RWPE2 (cell line): ENCODE results near the gene NELFB.

Experiments
- ATAC-seq: fragments of 200-7000 bp; cut with Tn5 transposase; 3 replicates; pipeline ENCODE4 v1.9.1; 2021; ENCODE audit warnings: low read depth
- DNase-seq: peaks from one replicate; pipeline ENCODE4 v3.0.0-alpha.2; 2020; ENCODE audit warnings: low spot score
- H3K27ac ChIP-seq: fragments of 450-650 bp; 2 replicates; pipeline ENCODE4 v1.5.1; 2017; ENCODE audit warnings: mild to moderate bottlenecking; ENCODE audit not compliant: poor library complexity, severe bottlenecking
- H3K27me3 ChIP-seq: fragments of 250-450 bp; sonication (Bioruptor Pico); 2 replicates; pipeline ENCODE4 v1.5.1; 2021; ENCODE audit warnings: mild to moderate bottlenecking, moderate library complexity; ENCODE audit not compliant: insufficient read depth, poor library complexity, severe bottlenecking
- H3K36me3 ChIP-seq: fragments of 250-450 bp; sonication (Bioruptor Pico); 2 replicates; pipeline ENCODE4 v1.5.1; 2020; ENCODE audit warnings: low read depth, mild to moderate bottlenecking, moderate library complexity
- H3K4me1 ChIP-seq: fragments of 250-450 bp; sonication (Bioruptor Pico); 2 replicates; pipeline ENCODE4 v1.5.1; 2021; ENCODE audit warnings: mild to moderate bottlenecking, moderate library complexity; ENCODE audit not compliant: insufficient read depth, poor library complexity, severe bottlenecking
- H3K4me3 ChIP-seq: fragments of 250-450 bp; sonication (Bioruptor Pico); 2 replicates; pipeline ENCODE4 v1.5.1; 2021; ENCODE audit warnings: mild to moderate bottlenecking, moderate library complexity; ENCODE audit not compliant: severe bottlenecking
- H3K9me3 ChIP-seq: fragments of 250-450 bp; sonication (Bioruptor Pico); 2 replicates; pipeline ENCODE4 v1.5.1; 2021; ENCODE audit warnings: mild to moderate bottlenecking, moderate library complexity; ENCODE audit not compliant: severe bottlenecking
- TF ChIP-seq, protein P1 (sequence below): fragments of 450-650 bp; IDR thresholded peaks from one replicate; pipeline ENCODE4 v1.5.1; 2017; ENCODE audit warnings: mild to moderate bottlenecking, moderate library complexity; ENCODE audit not compliant: poor library complexity, severe bottlenecking

Gene NELFB

GRCh38 chr9:137319739-137320551, 64.8 kb downstream of the NELFB start:
- Histone ChIP-seq H3K4me1 (no peaks in the 10 kb centered on the region), H3K9me3 (no peaks in the 10 kb centered on the region), H3K27ac (no peak overlapping the region), H3K27me3 (peaks cover 4% of the 10 kb centered on the region), H3K36me3 (no peaks in the 10 kb centered on the region), H3K4me3 (no peak overlapping the region)
- peak; percentile 3; the same call in 1 of the 3 replicates for ATAC-seq
- TF ChIP-seq, protein P1, sequence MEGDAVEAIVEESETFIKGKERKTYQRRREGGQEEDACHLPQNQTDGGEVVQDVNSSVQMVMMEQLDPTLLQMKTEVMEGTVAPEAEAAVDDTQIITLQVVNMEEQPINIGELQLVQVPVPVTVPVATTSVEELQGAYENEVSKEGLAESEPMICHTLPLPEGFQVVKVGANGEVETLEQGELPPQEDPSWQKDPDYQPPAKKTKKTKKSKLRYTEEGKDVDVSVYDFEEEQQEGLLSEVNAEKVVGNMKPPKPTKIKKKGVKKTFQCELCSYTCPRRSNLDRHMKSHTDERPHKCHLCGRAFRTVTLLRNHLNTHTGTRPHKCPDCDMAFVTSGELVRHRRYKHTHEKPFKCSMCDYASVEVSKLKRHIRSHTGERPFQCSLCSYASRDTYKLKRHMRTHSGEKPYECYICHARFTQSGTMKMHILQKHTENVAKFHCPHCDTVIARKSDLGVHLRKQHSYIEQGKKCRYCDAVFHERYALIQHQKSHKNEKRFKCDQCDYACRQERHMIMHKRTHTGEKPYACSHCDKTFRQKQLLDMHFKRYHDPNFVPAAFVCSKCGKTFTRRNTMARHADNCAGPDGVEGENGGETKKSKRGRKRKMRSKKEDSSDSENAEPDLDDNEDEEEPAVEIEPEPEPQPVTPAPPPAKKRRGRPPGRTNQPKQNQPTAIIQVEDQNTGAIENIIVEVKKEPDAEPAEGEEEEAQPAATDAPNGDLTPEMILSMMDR = no peak
- DNase-seq = no peak

DNA sequence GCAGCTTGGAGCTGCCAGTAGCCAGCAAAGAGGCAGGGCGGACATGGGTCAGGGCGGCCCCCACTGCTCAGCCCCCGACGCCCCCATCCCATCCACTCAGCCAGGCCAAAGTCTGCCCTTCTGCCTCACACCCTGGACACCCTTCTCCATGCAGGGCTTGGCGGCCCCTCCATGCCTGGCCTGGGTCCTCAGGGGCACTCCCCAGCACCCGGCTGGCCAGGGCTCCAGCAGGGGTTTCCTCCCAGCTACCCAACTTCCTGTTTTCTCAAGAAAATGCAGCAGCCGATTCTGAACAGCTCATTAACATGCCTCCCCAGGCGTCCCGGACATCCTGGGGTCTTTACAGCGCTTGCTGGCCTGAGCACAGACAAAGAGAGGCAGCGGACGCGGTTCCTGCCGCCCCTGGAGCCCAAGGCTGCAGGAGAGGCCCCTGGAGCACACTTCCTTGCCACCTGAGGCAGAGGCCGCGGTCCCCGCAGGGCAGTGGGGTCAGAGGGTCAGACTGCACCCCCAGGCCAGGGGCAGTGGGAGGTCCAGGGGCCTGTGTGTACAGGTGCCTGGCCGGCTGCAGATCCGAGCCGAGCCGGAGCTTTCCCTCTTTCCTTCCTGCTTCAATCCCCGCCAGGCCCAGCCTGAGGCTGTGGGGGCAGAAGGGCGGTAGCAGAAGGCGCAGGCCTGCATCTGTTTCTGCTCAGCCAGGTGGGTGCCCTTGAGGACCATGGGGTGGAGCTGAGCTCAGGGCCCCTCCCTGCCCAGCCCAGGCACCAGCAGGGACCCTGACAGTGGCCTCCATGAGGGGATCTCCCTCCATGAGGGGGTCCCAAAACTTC, 65.6 kb downstream of the NELFB start:
- no peak overlapping the region for H3K4me3 ChIP-seq
- H3K4me1 ChIP-seq = no peaks in the 10 kb centered on the region
- ATAC-seq (no peak), DNase-seq (no peak)
- TF ChIP-seq, protein P1 = no peak
- H3K27ac ChIP-seq = no peak overlapping the region
- H3K27me3 ChIP-seq = peaks cover 4% of the 10 kb centered on the region
- H3K36me3 ChIP-seq = no peaks in the 10 kb centered on the region
- H3K9me3 ChIP-seq = no peaks in the 10 kb centered on the region

- Histone ChIP-seq H3K9me3 (no peaks in the 10 kb centered on the region), H3K4me1 (no peaks in the 10 kb centered on the region), H3K27ac (no peak overlapping the region), H3K27me3 (no peaks in the 10 kb centered on the region), H3K36me3 (no peaks in the 10 kb centered on the region), H3K4me3 (no peak overlapping the region)
- no peak for DNase-seq
- TF ChIP-seq, protein P1 = no peak
- ATAC-seq = no peak
Observed at GRCh38 chr9:137321726-137322361, 66.7 kb downstream of the NELFB start.
